Spleen (tissue), 7 donors: ENCODE results near the gene IGSF5.

Source experiments
- POLR2A ChIP-seq, 3 donors: fragments of 450-650 bp; IDR thresholded peaks; one replicate each; pipeline ENCODE4 v1.5.1; 2017; ENCODE audit warnings: antibody characterized with exemption in 3 of 3, mild to moderate bottlenecking in 1 of 3
- TF ChIP-seq, protein P1 (sequence below), 11 experiments: fragments of 200-600 bp in 7 of 11; fragments of 450-650 bp in 4 of 11; sonication (generic) in 4 of 11; IDR thresholded peaks in 8 of 11; conservative IDR thresholded peaks in 3 of 11; 1 replicate in 7 of 11; 2 replicates in 4 of 11; pipeline versions ENCODE4 v1.4.0 to v1.8.0; 2016 to 2021; ENCODE audit warnings: antibody characterized with exemption in 11 of 11, inconsistent platforms in 4 of 11, mild to moderate bottlenecking in 1 of 11
- donor health status: DM: no; HTN: no; CAD: no; lungs with moderate emphysema.
- donor health status: DM: no; HTN: no; CAD: no.
- donor health status: DM: no; HTN: no; CAD: no.

DNA sequence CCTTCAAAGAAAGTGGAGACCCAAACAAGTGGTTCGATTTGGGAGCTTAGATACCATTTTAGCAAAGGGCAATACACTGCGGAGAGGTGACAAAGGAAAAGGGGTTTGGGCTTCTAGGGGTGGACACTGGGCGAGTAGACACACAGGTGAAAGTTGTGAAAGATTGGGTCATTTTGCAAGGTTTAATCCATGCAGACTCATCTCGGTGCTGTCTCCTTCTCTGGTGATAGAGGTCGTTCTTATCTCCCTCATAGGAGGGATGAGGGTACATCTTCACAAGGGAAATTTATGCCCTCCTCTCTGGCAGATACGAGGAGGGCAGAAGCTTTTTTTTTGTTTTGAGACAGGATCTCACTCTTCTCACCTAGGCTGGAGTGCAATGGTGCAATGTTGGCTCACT, 6.4 kb upstream of the IGSF5 start:
- TF ChIP-seq POLR2A (IDR thresholded peaks at IDR 0.05), result no peak
- TF ChIP-seq, protein P1, sequence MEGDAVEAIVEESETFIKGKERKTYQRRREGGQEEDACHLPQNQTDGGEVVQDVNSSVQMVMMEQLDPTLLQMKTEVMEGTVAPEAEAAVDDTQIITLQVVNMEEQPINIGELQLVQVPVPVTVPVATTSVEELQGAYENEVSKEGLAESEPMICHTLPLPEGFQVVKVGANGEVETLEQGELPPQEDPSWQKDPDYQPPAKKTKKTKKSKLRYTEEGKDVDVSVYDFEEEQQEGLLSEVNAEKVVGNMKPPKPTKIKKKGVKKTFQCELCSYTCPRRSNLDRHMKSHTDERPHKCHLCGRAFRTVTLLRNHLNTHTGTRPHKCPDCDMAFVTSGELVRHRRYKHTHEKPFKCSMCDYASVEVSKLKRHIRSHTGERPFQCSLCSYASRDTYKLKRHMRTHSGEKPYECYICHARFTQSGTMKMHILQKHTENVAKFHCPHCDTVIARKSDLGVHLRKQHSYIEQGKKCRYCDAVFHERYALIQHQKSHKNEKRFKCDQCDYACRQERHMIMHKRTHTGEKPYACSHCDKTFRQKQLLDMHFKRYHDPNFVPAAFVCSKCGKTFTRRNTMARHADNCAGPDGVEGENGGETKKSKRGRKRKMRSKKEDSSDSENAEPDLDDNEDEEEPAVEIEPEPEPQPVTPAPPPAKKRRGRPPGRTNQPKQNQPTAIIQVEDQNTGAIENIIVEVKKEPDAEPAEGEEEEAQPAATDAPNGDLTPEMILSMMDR (IDR thresholded peaks at IDR 0.05 in 8 of 11, conservative IDR thresholded peaks at IDR 0.05 in 3 of 11), result no peak
